A673 (cell line): ENCODE measurements around the gene GTF3C5. TPM values are rescaled to one million over a fixed set of nuclear protein-coding genes. Genes with fewer than 3 reads are reported as not detected.

ENCODE experiments used
- BruUV-seq: library from RNA; stranded (reverse); fragments of 400-500 nt; replicated peaks from 2 replicates; lab custom pipeline; 2021; lab: Mats Ljungman, UMichigan
- CTCF ChIA-PET: fragments of 300-600 bp; sonication (Branson Sonifier 250); formaldehyde crosslinking; loops from one replicate; lab custom pipeline; 2022; ENCODE audit warnings: antibody characterized with exemption; lab: Charles Lee
- POLR2A ChIA-PET: fragments of 300-600 bp; sonication (Branson Sonifier 250); formaldehyde crosslinking; loops from one replicate; lab custom pipeline; 2022; ENCODE audit warnings: antibody characterized with exemption; ENCODE audit not compliant: low non-redundant PET; lab: Charles Lee
- DNase-seq: peaks from one replicate; pipeline ENCODE4 v3.0.0-alpha.2; 2015; ENCODE audit warnings: low spot score
- H3K27ac ChIP-seq: fragments of 200-600 bp; sonication (generic); 2 replicates; pipeline ENCODE4 v1.5.1; 2016; ENCODE audit warnings: mixed run types, low read depth, mild to moderate bottlenecking, mixed read lengths, antibody characterized with exemption, low read length; ENCODE audit not compliant: poor library complexity, severe bottlenecking
- H3K27me3 ChIP-seq: fragments of 200-600 bp; sonication (generic); replicated peaks from 2 replicates; pipeline ENCODE4 v1.6.1; 2017; ENCODE audit warnings: mixed run types, low read depth, mild to moderate bottlenecking, mixed read lengths, antibody characterized with exemption, low read length; ENCODE audit not compliant: insufficient read depth, poor library complexity
- H3K36me3 ChIP-seq: fragments of 200-600 bp; sonication (generic); 2 replicates; pipeline ENCODE4 v1.6.1; 2016; ENCODE audit warnings: mixed run types, mild to moderate bottlenecking, mixed read lengths, antibody characterized with exemption, low read length; ENCODE audit not compliant: insufficient read depth, poor library complexity, severe bottlenecking
- H3K4me1 ChIP-seq: fragments of 200-600 bp; sonication (generic); 2 replicates; pipeline ENCODE4 v1.6.1; 2017; ENCODE audit warnings: mixed run types, mild to moderate bottlenecking, mixed read lengths, antibody characterized with exemption, low read length; ENCODE audit not compliant: insufficient read depth, poor library complexity, severe bottlenecking
- H3K4me3 ChIP-seq: fragments of 200-600 bp; sonication (generic); 2 replicates; pipeline ENCODE4 v1.5.1; 2016; ENCODE audit warnings: low read depth, mixed run types, mild to moderate bottlenecking, mixed read lengths, low read length; ENCODE audit not compliant: poor library complexity, severe bottlenecking
- H3K9me3 ChIP-seq: fragments of 200-600 bp; sonication (generic); 2 replicates; pipeline ENCODE4 v1.6.1; 2016; ENCODE audit warnings: mixed run types, low read depth, mild to moderate bottlenecking, mixed read lengths, antibody characterized with exemption, low read length; ENCODE audit not compliant: poor library complexity, severe bottlenecking
- EZH2 ChIP-seq: fragments of 200-600 bp; sonication (generic); IDR thresholded peaks from 2 replicates; pipeline ENCODE4 v1.6.1; 2017; ENCODE audit warnings: borderline replicate concordance, low read depth, mild to moderate bottlenecking, mixed read lengths, antibody characterized with exemption, low read length; ENCODE audit not compliant: poor library complexity, severe bottlenecking
- intact Hi-C: fragments of 100-400 bp; cut with micrococcal nuclease; formaldehyde crosslinking; loops from one replicate; pipeline ENCODE4 v1.10.0; 2022; ENCODE audit not compliant: unreplicated experiment
- microRNA-seq: library from miRNA; unstranded; fragments of <30 nt; microRNA quantifications from one replicate; pipeline ENCODE4 v1.2.0, GENCODE V29; 2021
- total RNA-seq: library from RNA; stranded (reverse); gene quantifications from 2 replicates; pipeline ENCODE4 v1.2.3, GENCODE V29; 2021
- TF ChIP-seq, protein P1 (sequence below): fragments of 300-800, 200-600 bp; sonication (generic); conservative IDR thresholded peaks from 2 replicates; pipeline ENCODE4 v1.5.1; 2017; ENCODE audit warnings: low read depth, mild to moderate bottlenecking, antibody characterized with exemption, low read length, moderate library complexity, mixed read lengths

Gene GTF3C5
- total RNA-seq, 1 experiment from 2014 or later: 99.9 TPM

DNA sequence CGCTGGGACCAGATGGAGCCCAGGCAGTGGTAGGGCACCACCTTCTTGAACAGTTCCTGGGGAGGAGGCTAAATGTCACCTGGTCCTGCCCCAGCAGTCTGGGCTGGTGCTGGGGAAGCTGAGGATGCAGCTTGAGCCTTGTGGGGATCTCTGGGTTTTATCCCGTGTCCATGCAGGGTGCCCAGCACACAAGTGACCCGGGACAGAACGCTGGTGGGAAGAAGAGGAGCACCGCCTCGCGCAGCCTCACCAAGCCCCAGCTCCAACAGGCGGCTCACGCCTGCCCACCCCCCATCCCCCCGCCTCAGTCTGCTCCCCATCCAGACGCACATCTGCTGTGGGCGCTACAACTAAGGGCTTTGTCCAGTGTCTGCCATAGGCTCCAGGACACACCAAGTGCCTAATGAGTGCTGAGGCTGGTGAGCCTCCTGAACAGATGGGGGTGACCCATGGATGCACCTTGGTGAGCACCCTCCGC, 76.5 kb downstream of the GTF3C5 start:
- no peaks in the 10 kb centered on the region for H3K4me1 ChIP-seq
- TF ChIP-seq, protein P1, sequence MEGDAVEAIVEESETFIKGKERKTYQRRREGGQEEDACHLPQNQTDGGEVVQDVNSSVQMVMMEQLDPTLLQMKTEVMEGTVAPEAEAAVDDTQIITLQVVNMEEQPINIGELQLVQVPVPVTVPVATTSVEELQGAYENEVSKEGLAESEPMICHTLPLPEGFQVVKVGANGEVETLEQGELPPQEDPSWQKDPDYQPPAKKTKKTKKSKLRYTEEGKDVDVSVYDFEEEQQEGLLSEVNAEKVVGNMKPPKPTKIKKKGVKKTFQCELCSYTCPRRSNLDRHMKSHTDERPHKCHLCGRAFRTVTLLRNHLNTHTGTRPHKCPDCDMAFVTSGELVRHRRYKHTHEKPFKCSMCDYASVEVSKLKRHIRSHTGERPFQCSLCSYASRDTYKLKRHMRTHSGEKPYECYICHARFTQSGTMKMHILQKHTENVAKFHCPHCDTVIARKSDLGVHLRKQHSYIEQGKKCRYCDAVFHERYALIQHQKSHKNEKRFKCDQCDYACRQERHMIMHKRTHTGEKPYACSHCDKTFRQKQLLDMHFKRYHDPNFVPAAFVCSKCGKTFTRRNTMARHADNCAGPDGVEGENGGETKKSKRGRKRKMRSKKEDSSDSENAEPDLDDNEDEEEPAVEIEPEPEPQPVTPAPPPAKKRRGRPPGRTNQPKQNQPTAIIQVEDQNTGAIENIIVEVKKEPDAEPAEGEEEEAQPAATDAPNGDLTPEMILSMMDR: no peak
- TF ChIP-seq EZH2: no peak
- H3K27me3 ChIP-seq: no peaks in the 10 kb centered on the region
- peaks cover 58% of the 10 kb centered on the region for H3K36me3 ChIP-seq
- ChIA-PET CTCF (no interaction called here), POLR2A (no interaction called here)
- intact Hi-C loops: no loop called here
- no peaks in the 10 kb centered on the region for H3K9me3 ChIP-seq
- DNase-seq: no peak
- no peak overlapping the region for H3K27ac ChIP-seq
- BruUV-seq: no TSS peak
- no peak overlapping the region for H3K4me3 ChIP-seq

Small RNA genes lying within 50 kb of the gene (microRNA-seq; reads per million reads assigned to microRNA genes)
- gene MIR6877: 22.4 reads per million, percentile 44 among the genes with 10 or more reads in this experiment

Other genes starting within 250 kb of the GTF3C5 start
- 0.92 TPM in 1 of 2 replicates, not detected in the other for gene AK8, start 152.7 kb upstream of the GTF3C5 start, total RNA-seq
- 2.1 and 4.3 TPM in 2 replicates for gene SPACA9, start 152.1 kb upstream of the GTF3C5 start, total RNA-seq
- gene TSC1, start 86.4 kb upstream of the GTF3C5 start, total RNA-seq: 40.9 and 42.5 TPM in 2 replicates
- not detected in 2 replicates for gene GFI1B, start 52.3 kb upstream of the GTF3C5 start, total RNA-seq
- 2.8 and 3.4 TPM in 2 replicates for gene CEL, start 31.0 kb downstream of the GTF3C5 start, total RNA-seq
- gene RALGDS, start 90.2 kb downstream of the GTF3C5 start, total RNA-seq: 40.1 and 42.3 TPM in 2 replicates
- 1.8 and 2.6 TPM in 2 replicates for gene GBGT1, start 132.9 kb downstream of the GTF3C5 start, total RNA-seq
- not detected in 2 replicates for gene OBP2B, start 178.3 kb downstream of the GTF3C5 start, total RNA-seq
- gene ABO, start 244.2 kb downstream of the GTF3C5 start, total RNA-seq: not detected in 2 replicates